GM19328 (cell line): ENCODE measurements around the gene S100A7A.
"Not testable (repeated sequence)": the region's sequence is repeated elsewhere in the genome, so short reads cannot be mapped to it uniquely, and the experiment has no call there.

Experiments
- ATAC-seq: cut with Tn5 transposase; IDR thresholded peaks from one replicate; pipeline ENCODE4 v1.9.1; 2021; ENCODE audit warnings: mild to moderate bottlenecking, moderate library complexity; ENCODE audit not compliant: unreplicated experiment

S100A7A gene

GRCh38 chr1:153456396-153456795, 40.1 kb downstream of the S100A7A start:
- no peak for ATAC-seq

- no peak for ATAC-seq
These were observed 43.3 kb downstream of the S100A7A start for GRCh38 chr1:153459655-153460054.

- ATAC-seq: no peak
These were observed 44.2 kb downstream of the S100A7A start, which contains the start of gene S100A7 for GRCh38 chr1:153460551-153460950. S100A7 (minus strand) TSS chr1:153460651; CDS start chr1:153459013, 1,638 bp downstream.

- ATAC-seq: not testable (repeated sequence)
These were observed 46.4 kb downstream of the S100A7A start for GRCh38 chr1:153462741-153463140.

GRCh38 chr1:153465811-153466636, 49.7 kb downstream of the S100A7A start:
- ATAC-seq: no peak

- no peak for ATAC-seq
These were observed 50.6 kb downstream of the S100A7A start for GRCh38 chr1:153466908-153467307.

- ATAC-seq: no peak
These were observed 54.4 kb downstream of the S100A7A start for GRCh38 chr1:153470707-153471106.
